KG1 (cell line): ENCODE measurements around the gene ELF2.
"Not testable (repeated sequence)": the region's sequence is repeated elsewhere in the genome, so short reads cannot be mapped to it uniquely, and the experiment has no call there.

Experiments used
- DNase-seq: peaks from one replicate; lab custom pipeline; 2025; lab: John Stamatoyannopoulos, UW

Gene ELF2

GRCh38 chr4:139144161-139144859 is 32.7 kb downstream of the ELF2 start:
- DNase-seq: no peak

- no peak for DNase-seq
These were observed 34.0 kb downstream of the ELF2 start for GRCh38 chr4:139142980-139143379.

- DNase-seq: no peak
These were observed 34.9 kb downstream of the ELF2 start for GRCh38 chr4:139142087-139142486.

GRCh38 chr4:139137763-139138162 is 39.3 kb downstream of the ELF2 start:
- DNase-seq: no peak

GRCh38 chr4:139134403-139134802 is 42.6 kb downstream of the ELF2 start:
- no peak for DNase-seq

- no peak for DNase-seq
These were observed 45.7 kb downstream of the ELF2 start for GRCh38 chr4:139131209-139131870.

GRCh38 chr4:139129206-139129605 is 47.8 kb downstream of the ELF2 start:
- DNase-seq: no peak

- no peak for DNase-seq
These were observed 50.1 kb downstream of the ELF2 start for GRCh38 chr4:139126898-139127297.

- DNase-seq: no peak
These were observed 53.1 kb downstream of the ELF2 start for GRCh38 chr4:139123910-139124309.

- no peak for DNase-seq
These were observed 58.7 kb downstream of the ELF2 start for GRCh38 chr4:139118365-139118764.

GRCh38 chr4:139115226-139115625 is 61.8 kb downstream of the ELF2 start:
- no peak for DNase-seq

- DNase-seq: not testable (repeated sequence)
These were observed 62.2 kb downstream of the ELF2 start for GRCh38 chr4:139114795-139115194.

GRCh38 chr4:139112650-139113049 is 64.4 kb downstream of the ELF2 start:
- DNase-seq: no peak

GRCh38 chr4:139108567-139109128 is 68.4 kb downstream of the ELF2 start:
- no peak for DNase-seq

- DNase-seq: peak; percentile 43
These were observed 77.5 kb downstream of the ELF2 start for GRCh38 chr4:139099366-139099982.

GRCh38 chr4:139092271-139092670 is 84.7 kb downstream of the ELF2 start:
- DNase-seq: no peak

GRCh38 chr4:139085141-139085540 is 91.9 kb downstream of the ELF2 start:
- DNase-seq: no peak

GRCh38 chr4:139084804-139085093 is 92.3 kb downstream of the ELF2 start:
- DNase-seq: no peak

- peak; percentile 84 for DNase-seq
These were observed 92.8 kb downstream of the ELF2 start for GRCh38 chr4:139083956-139084803.

GRCh38 chr4:139083607-139083955 is 93.4 kb downstream of the ELF2 start:
- DNase-seq: peak; percentile 62

GRCh38 chr4:139082750-139083606 is 94.0 kb downstream of the ELF2 start:
- peak; percentile 87 for DNase-seq
